Activated B cell treated with CpG ODN at 0.5 μM for 24 hours (primary cell): ENCODE data around the gene COMP. TPM values are rescaled to one million over a fixed set of nuclear protein-coding genes. Genes with fewer than 3 reads are reported as not detected.

Experiments
- ATAC-seq: fragments of 200-7000 bp; cut with Tn5 transposase; one replicate; pipeline ENCODE4 v1.10.0; 2021; ENCODE audit warnings: low read depth, mild to moderate bottlenecking, moderate library complexity
- CTCF ChIA-PET: fragments of 350-600 bp; sonication (Branson Sonifier 250); formaldehyde crosslinking; loops from one replicate; lab custom pipeline; 2021; ENCODE audit warnings: antibody characterized with exemption; lab: Charles Lee
- POLR2A ChIA-PET: fragments of 350-600 bp; sonication (Branson Sonifier 250); formaldehyde crosslinking; loops from one replicate; lab custom pipeline; 2021; ENCODE audit warnings: antibody characterized with exemption; lab: Charles Lee
- DNase-seq: peaks from one replicate; pipeline ENCODE4 v3.0.0; 2022
- H3K27ac Mint-ChIP-seq: one replicate; pipeline ENCODE4 v1.8.0; 2020; ENCODE audit warnings: mixed read lengths
- H3K27me3 Mint-ChIP-seq: one replicate; pipeline ENCODE4 v1.8.0; 2021; ENCODE audit warnings: mixed read lengths
- H3K36me3 Mint-ChIP-seq: one replicate; pipeline ENCODE4 v1.8.0; 2021; ENCODE audit warnings: low read depth, mixed read lengths
- H3K4me1 Mint-ChIP-seq: one replicate; pipeline ENCODE4 v1.8.0; 2021; ENCODE audit warnings: mixed read lengths
- H3K4me3 Mint-ChIP-seq: one replicate; pipeline ENCODE4 v1.8.0; 2020; ENCODE audit warnings: mild to moderate bottlenecking, mixed read lengths
- H3K9me3 Mint-ChIP-seq: one replicate; pipeline ENCODE4 v1.8.0; 2020; ENCODE audit warnings: mixed read lengths
- intact Hi-C: fragments of 100-400 bp; cut with micrococcal nuclease; formaldehyde crosslinking; loops from one replicate; pipeline ENCODE4 v1.15.1; 2024
- total RNA-seq: library from RNA; stranded (reverse); gene quantifications from 2 replicates; pipeline ENCODE4 v1.2.3, GENCODE V29; 2022
- TF ChIP-seq, protein P1 (sequence below): fragments of 200-600 bp; IDR thresholded peaks from one replicate; pipeline ENCODE4 v1.8.0; 2022; ENCODE audit warnings: antibody characterized with exemption, mild to moderate bottlenecking

The COMP gene
- total RNA-seq, 1 donor from 2014 or later, result 0.16 TPM

DNA sequence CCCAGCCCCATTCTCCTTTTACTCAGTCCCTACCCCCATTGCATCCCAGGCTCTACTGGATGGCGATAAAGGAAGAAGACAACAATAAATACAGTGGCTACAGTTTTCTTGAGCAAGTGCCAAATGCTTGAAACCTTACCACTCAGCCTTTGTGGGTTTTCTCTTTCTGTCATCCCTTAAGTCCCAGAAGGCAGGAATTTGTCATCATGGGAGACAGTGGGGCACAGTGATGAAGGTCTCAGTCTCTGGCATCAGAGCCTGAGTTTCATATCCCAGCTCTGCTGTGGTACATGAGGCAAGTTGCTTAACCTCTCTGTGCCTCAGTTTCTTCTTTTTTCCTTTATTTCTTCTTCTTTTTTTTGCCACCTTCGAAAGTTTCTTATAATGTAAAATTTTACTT lies 5.1 kb upstream of the COMP start:
- TF ChIP-seq, protein P1, sequence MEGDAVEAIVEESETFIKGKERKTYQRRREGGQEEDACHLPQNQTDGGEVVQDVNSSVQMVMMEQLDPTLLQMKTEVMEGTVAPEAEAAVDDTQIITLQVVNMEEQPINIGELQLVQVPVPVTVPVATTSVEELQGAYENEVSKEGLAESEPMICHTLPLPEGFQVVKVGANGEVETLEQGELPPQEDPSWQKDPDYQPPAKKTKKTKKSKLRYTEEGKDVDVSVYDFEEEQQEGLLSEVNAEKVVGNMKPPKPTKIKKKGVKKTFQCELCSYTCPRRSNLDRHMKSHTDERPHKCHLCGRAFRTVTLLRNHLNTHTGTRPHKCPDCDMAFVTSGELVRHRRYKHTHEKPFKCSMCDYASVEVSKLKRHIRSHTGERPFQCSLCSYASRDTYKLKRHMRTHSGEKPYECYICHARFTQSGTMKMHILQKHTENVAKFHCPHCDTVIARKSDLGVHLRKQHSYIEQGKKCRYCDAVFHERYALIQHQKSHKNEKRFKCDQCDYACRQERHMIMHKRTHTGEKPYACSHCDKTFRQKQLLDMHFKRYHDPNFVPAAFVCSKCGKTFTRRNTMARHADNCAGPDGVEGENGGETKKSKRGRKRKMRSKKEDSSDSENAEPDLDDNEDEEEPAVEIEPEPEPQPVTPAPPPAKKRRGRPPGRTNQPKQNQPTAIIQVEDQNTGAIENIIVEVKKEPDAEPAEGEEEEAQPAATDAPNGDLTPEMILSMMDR, result no peak
- Mint-ChIP-seq H3K4me3 (no peak overlapping the region), H3K4me1 (no peaks in the 10 kb centered on the region), H3K36me3 (no peaks in the 10 kb centered on the region), H3K27ac (no peak overlapping the region), H3K9me3 (no peaks in the 10 kb centered on the region), H3K27me3 (peaks cover 35% of the 10 kb centered on the region)
- DNase-seq, result no peak
- ChIA-PET POLR2A (no interaction called here), CTCF (no interaction called here)
- no peak for ATAC-seq
- intact Hi-C loops, result no loop called here

DNA sequence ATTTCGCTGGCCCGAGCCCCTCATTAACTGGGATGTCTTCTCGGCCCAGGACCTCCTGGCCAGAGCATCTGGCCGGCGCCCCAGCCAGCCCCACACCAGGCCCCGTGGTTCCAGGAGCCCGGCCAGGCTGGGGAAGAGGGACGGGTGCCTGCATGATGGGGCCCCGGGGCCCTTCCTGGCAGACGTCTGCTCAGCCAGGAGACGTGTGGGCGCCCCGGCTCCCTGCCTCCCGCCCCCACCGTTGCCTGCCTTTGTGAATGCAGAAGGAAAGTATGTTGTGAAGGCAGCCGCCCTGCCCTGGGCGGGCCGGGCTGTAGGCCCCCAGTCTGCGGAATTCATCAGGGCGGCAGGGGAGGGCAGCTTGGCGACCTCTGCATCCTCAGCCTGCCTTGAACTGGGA lies 4.4 kb upstream of the COMP start:
- ATAC-seq (no peak), DNase-seq (no peak)
- ChIA-PET CTCF (no interaction called here), POLR2A (no interaction called here)
- H3K9me3 Mint-ChIP-seq, result no peaks in the 10 kb centered on the region
- TF ChIP-seq, protein P1, result no peak
- no peak overlapping the region for H3K27ac Mint-ChIP-seq
- intact Hi-C loops, result no loop called here
- peaks cover 4% of the 10 kb centered on the region for H3K4me1 Mint-ChIP-seq
- no peaks in the 10 kb centered on the region for H3K36me3 Mint-ChIP-seq
- H3K4me3 Mint-ChIP-seq, result no peak overlapping the region
- peaks cover 38% of the 10 kb centered on the region for H3K27me3 Mint-ChIP-seq

DNA sequence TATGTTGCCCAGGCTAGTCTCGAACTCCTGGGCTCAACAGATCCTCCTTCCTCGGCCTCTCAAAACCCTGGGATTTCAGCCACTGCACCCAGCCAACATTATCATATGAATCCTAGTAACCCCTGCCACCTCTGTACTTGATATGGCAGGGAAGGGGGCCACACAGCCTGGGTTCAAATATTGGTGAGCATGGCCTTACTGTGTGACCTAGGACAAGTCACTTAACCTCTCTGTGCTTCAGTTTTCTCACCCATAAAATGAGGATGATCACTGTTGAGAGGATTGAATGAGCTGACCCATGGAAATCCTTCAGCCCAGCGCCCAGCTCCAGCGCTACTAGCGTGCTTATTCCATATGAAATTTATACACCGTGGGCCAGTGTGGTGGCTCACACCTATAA lies 3.6 kb upstream of the COMP start:
- DNase-seq (no peak), ATAC-seq (no peak)
- no peaks in the 10 kb centered on the region for H3K9me3 Mint-ChIP-seq
- TF ChIP-seq, protein P1, result no peak
- H3K4me1 Mint-ChIP-seq, result peaks cover 11% of the 10 kb centered on the region
- no peak overlapping the region for H3K4me3 Mint-ChIP-seq
- intact Hi-C loops, result loop anchor here (5.0 kb wide), 2 partner anchors 92 to 182 kb away; partner anchors contain the start of gene TMEM59L
- POLR2A ChIA-PET, result no interaction called here
- CTCF ChIA-PET, result no interaction called here
- no peak overlapping the region for H3K27ac Mint-ChIP-seq
- peaks cover 43% of the 10 kb centered on the region for H3K27me3 Mint-ChIP-seq
- H3K36me3 Mint-ChIP-seq, result no peaks in the 10 kb centered on the region

DNA sequence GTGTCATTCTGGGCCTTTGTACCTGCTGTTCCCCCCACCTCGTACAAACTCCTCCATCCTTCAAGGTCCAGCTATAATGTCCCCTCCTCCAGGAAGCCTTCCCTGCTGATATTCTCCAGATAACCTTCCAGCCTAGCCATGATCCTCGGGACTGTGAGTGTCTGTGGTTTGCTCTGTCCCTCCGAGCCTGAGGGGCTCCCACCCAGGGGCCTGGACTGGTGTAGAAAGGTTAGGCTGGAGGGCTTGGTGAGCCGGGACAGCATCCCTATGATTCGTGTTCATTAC lies 2.9 kb upstream of the COMP start:
- TF ChIP-seq, protein P1, result no peak
- H3K27ac Mint-ChIP-seq, result no peak overlapping the region
- no peak for ATAC-seq
- DNase-seq, result no peak
- peaks cover 47% of the 10 kb centered on the region for H3K27me3 Mint-ChIP-seq
- CTCF ChIA-PET, result no interaction called here
- POLR2A ChIA-PET, result interaction anchor here (0.9 kb wide), 1 partner anchor 37 kb away, joined by 4 read pairs; the partner anchor contains the start of gene UPF1
- H3K4me1 Mint-ChIP-seq, result peaks cover 18% of the 10 kb centered on the region
- intact Hi-C loops, result loop anchor here (5.0 kb wide), 2 partner anchors 92 to 182 kb away; partner anchors contain the start of gene TMEM59L
- H3K9me3 Mint-ChIP-seq, result no peaks in the 10 kb centered on the region
- no peaks in the 10 kb centered on the region for H3K36me3 Mint-ChIP-seq
- no peak overlapping the region for H3K4me3 Mint-ChIP-seq

DNA sequence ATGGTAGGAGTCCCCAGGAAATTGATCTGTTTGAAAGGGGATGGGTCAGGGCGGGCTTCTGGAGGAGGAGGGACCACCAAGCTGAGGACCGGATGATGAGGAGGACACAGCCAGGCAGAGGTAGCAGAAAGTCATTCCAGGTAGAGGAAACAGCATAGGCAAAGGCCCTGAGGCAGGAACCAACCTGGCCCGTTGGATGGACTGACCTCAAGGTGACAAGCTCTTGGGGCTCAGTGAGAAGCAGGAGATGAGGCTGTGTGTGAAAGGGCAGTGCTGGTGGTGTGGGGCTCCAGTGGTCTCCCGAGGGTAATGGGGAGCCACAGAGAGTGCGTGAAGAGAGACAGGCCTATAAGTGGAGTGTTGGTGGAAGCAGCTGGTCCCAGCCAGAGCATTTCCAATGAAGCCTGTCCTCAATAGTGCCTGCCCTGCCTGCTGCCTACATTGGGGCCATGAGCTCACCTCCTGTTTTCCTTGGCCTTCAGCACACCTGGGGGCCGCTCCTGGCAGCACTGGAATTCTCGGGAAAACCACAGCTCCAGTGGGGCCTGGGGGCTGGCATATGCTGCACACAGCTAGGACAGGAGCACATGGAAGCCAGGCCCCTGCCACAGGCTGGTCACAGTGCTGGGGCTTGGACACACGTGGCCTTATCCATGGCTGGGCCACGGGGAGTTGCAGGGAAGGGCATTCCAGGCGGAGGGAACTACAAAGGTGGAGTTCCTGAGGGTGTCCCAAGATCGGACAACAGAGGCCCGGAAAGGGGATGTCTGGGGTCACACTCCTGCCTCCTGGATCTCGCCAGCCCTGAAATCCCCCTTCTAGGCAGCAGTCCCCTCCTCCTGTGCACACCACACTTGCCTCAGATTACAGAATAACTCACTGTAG lies 2.3 kb upstream of the COMP start:
- no peak overlapping the region for H3K4me3 Mint-ChIP-seq
- no peaks in the 10 kb centered on the region for H3K9me3 Mint-ChIP-seq
- DNase-seq, result no peak
- no peak for ATAC-seq
- ChIA-PET CTCF (no interaction called here), POLR2A (interaction anchor here (0.9 kb wide), 1 partner anchor 38 kb away, joined by 4 read pairs; the partner anchor contains the start of gene UPF1)
- intact Hi-C loops, result loop anchor here (5.0 kb wide), 2 partner anchors 91 to 181 kb away; partner anchors contain the start of gene TMEM59L
- H3K4me1 Mint-ChIP-seq, result peaks cover 22% of the 10 kb centered on the region
- no peak overlapping the region for H3K27ac Mint-ChIP-seq
- peaks cover 49% of the 10 kb centered on the region for H3K27me3 Mint-ChIP-seq
- no peaks in the 10 kb centered on the region for H3K36me3 Mint-ChIP-seq
- TF ChIP-seq, protein P1, result no peak
